ENCODE measurements around the gene TSSK1B.
"Not testable (repeated sequence)": the region's sequence is repeated elsewhere in the genome, so short reads cannot be mapped to it uniquely, and the experiment has no call there.

Gene TSSK1B

GRCh38 chr5:113434889-113435288 lies at the start of gene TSSK1B:
TSS of gene TSSK1B (minus strand) at chr5:113434989. CDS start at chr5:113434839, 150 bp downstream.
- no peak for DNase-seq (ENCODE audit: low read depth)

- no peak for DNase-seq (ENCODE audit: low read depth)
Observed at GRCh38 chr5:113480243-113480642, 45.5 kb upstream of the TSSK1B start.

GRCh38 chr5:113478691-113479090 lies 43.9 kb upstream of the TSSK1B start:
- no peak for DNase-seq (ENCODE audit: low read depth)

- no peak for DNase-seq (ENCODE audit: low read depth)
Observed at GRCh38 chr5:113474100-113474728, 39.4 kb upstream of the TSSK1B start.

- DNase-seq (ENCODE audit: low read depth) = no peak
Observed at GRCh38 chr5:113463032-113463431, 28.2 kb upstream of the TSSK1B start.

- DNase-seq (ENCODE audit: low read depth) = not testable (repeated sequence)
Observed at GRCh38 chr5:113457106-113457505, 22.3 kb upstream of the TSSK1B start.

GRCh38 chr5:113452941-113453340 lies 18.2 kb upstream of the TSSK1B start:
- DNase-seq (ENCODE audit: low read depth) = no peak

- no peak for DNase-seq (ENCODE audit: low read depth)
Observed at GRCh38 chr5:113451797-113452196, 17.0 kb upstream of the TSSK1B start.

- no peak for DNase-seq (ENCODE audit: low read depth)
Observed at GRCh38 chr5:113450929-113451328, 16.1 kb upstream of the TSSK1B start.

GRCh38 chr5:113450462-113450861 lies 15.7 kb upstream of the TSSK1B start:
- DNase-seq (ENCODE audit: low read depth) = no peak

GRCh38 chr5:113448252-113448651 lies 13.5 kb upstream of the TSSK1B start:
- DNase-seq (ENCODE audit: low read depth) = no peak

- DNase-seq (ENCODE audit: low read depth) = no peak
Observed at GRCh38 chr5:113447498-113448050, 12.8 kb upstream of the TSSK1B start.

- DNase-seq (ENCODE audit: low read depth) = no peak
Observed at GRCh38 chr5:113446358-113446927, 11.7 kb upstream of the TSSK1B start.

- DNase-seq (ENCODE audit: low read depth) = no peak
Observed at GRCh38 chr5:113437111-113437510, 2.3 kb upstream of the TSSK1B start.

GRCh38 chr5:113435575-113435974 lies 786 bp upstream of the TSSK1B start:
- no peak for DNase-seq (ENCODE audit: low read depth)

- DNase-seq (ENCODE audit: low read depth) = no peak
Observed at GRCh38 chr5:113433862-113434612, 752 bp downstream of the TSSK1B start.

- no peak for DNase-seq (ENCODE audit: low read depth)
Observed at GRCh38 chr5:113433071-113433470, 1.7 kb downstream of the TSSK1B start.

GRCh38 chr5:113427871-113428574 lies 6.8 kb downstream of the TSSK1B start:
- no peak for DNase-seq (ENCODE audit: low read depth)

GRCh38 chr5:113425909-113426308 lies 8.9 kb downstream of the TSSK1B start:
- no peak for DNase-seq (ENCODE audit: low read depth)

- no peak for DNase-seq (ENCODE audit: low read depth)
Observed at GRCh38 chr5:113421693-113422092, 13.1 kb downstream of the TSSK1B start.

GRCh38 chr5:113405530-113405929 lies 29.3 kb downstream of the TSSK1B start:
- DNase-seq (ENCODE audit: low read depth) = no peak

GRCh38 chr5:113404269-113404668 lies 30.5 kb downstream of the TSSK1B start:
- DNase-seq (ENCODE audit: low read depth) = no peak
